HepG2 (cell line): ENCODE measurements around the gene GPS1. TPM values are rescaled to one million over a fixed set of nuclear protein-coding genes. Genes with fewer than 3 reads are reported as not detected.

Experiments used
- AGO2 ChIP-seq: fragments of 200-400 bp; formaldehyde crosslinking; optimal IDR thresholded peaks from 2 replicates; pipeline ENCODE3; 2017; ENCODE audit warnings: mild to moderate bottlenecking, low read depth, low read length, moderate library complexity
- MTA3 ChIP-seq: sonication (generic); formaldehyde crosslinking; IDR thresholded peaks from 2 replicates; pipeline ENCODE4 v1.4.0; 2020; ENCODE audit warnings: missing genetic modification reagents
- MXI1 ChIP-seq: IDR thresholded peaks from 3 replicates; pipeline ENCODE4 v1.6.1; 2012; ENCODE audit warnings: low read depth, low read length, inconsistent platforms, borderline replicate concordance
- NCOA1 ChIP-seq: sonication (generic); formaldehyde crosslinking; IDR thresholded peaks from 2 replicates; pipeline ENCODE4 v1.9.0; 2021; ENCODE audit warnings: missing genetic modification reagents
- NFKBIZ ChIP-seq: IDR thresholded peaks from 2 replicates; pipeline ENCODE4 v1.6.1; 2018; ENCODE audit warnings: missing genetic modification reagents, missing compliant biosample characterization
- PITX1 ChIP-seq: sonication (generic); formaldehyde crosslinking; IDR thresholded peaks from 2 replicates; pipeline ENCODE4 v1.5.1; 2020; ENCODE audit warnings: mild to moderate bottlenecking, missing genetic modification reagents
- PLRG1 ChIP-seq: fragments of 450-650 bp; conservative IDR thresholded peaks from 2 replicates; pipeline ENCODE4 v1.6.1; 2016
- RARA ChIP-seq: IDR thresholded peaks from 2 replicates; pipeline ENCODE4 v1.6.1; 2016; ENCODE audit warnings: missing genetic modification reagents, missing compliant biosample characterization
- SMAD1 ChIP-seq: sonication (generic); formaldehyde crosslinking; IDR thresholded peaks from 2 replicates; pipeline ENCODE4 v1.4.0; 2020; ENCODE audit warnings: missing genetic modification reagents, low read depth, mild to moderate bottlenecking, borderline replicate concordance
- SOX5 ChIP-seq: IDR thresholded peaks from 2 replicates; pipeline ENCODE4 v1.6.1; 2016; ENCODE audit warnings: borderline replicate concordance
- TBX2 ChIP-seq: sonication (generic); formaldehyde crosslinking; IDR thresholded peaks from 2 replicates; pipeline ENCODE4 v1.5.0; 2020; ENCODE audit warnings: missing genetic modification reagents, mild to moderate bottlenecking, borderline replicate concordance
- TCF12 ChIP-seq, 2 experiments: fragments of 450-650 bp in 1 of 2; sonication (generic) in 1 of 2; formaldehyde crosslinking in 1 of 2; IDR thresholded peaks; 2 replicates each; pipeline versions ENCODE4 v1.6.1 to v1.8.0; 2017 to 2022; ENCODE audit warnings: antibody characterized with exemption in 1 of 2, mild to moderate bottlenecking in 1 of 2, missing genetic modification reagents in 1 of 2, moderate library complexity in 1 of 2
- THYN1 ChIP-seq: sonication (generic); formaldehyde crosslinking; IDR thresholded peaks from 2 replicates; pipeline ENCODE4 v1.8.1; 2023; ENCODE audit warnings: low read depth, mild to moderate bottlenecking, moderate library complexity, missing genetic modification reagents, borderline replicate concordance
- YEATS2 ChIP-seq: sonication (generic); formaldehyde crosslinking; IDR thresholded peaks from 2 replicates; pipeline ENCODE4 v1.4.0; 2020; ENCODE audit warnings: missing genetic modification reagents, borderline replicate concordance
- ZFP36L1 ChIP-seq: sonication (generic); formaldehyde crosslinking; IDR thresholded peaks from 2 replicates; pipeline ENCODE4 v1.8.0; 2022; ENCODE audit warnings: mild to moderate bottlenecking, missing genetic modification reagents, moderate library complexity
- ZNF205 ChIP-seq: IDR thresholded peaks from 2 replicates; pipeline ENCODE4 v1.6.1; 2018; ENCODE audit warnings: missing biosample characterization, missing genetic modification reagents
- ZNF547 ChIP-seq: sonication (generic); formaldehyde crosslinking; IDR thresholded peaks from 2 replicates; pipeline ENCODE4 v1.5.1; 2020; ENCODE audit warnings: mild to moderate bottlenecking, missing genetic modification reagents
- ZNF629 ChIP-seq: sonication (generic); formaldehyde crosslinking; conservative IDR thresholded peaks from 2 replicates; pipeline ENCODE4 v1.5.0; 2020; ENCODE audit warnings: missing genetic modification reagents
- ZNF776 ChIP-seq: sonication (generic); formaldehyde crosslinking; IDR thresholded peaks from 2 replicates; pipeline ENCODE4 v1.4.0; 2020; ENCODE audit warnings: mild to moderate bottlenecking, missing genetic modification reagents
- ZNF777 ChIP-seq: sonication (generic); formaldehyde crosslinking; IDR thresholded peaks from 2 replicates; pipeline ENCODE4 v1.4.0; 2020; ENCODE audit warnings: missing genetic modification reagents
- polyA plus RNA-seq, 8 experiments: library from polyadenylated mRNA; depleted of rRNA in 3 of 8; stranded (reverse) in 7 of 8; unstranded in 1 of 8; fragments of >200 nt; fragmentation: Illumina TruSeq in 4 of 8; extraction: Trizol in 4 of 8; gene quantifications; 2 replicates each; pipeline versions ENCODE4 v1.2.1 to v1.2.3, GENCODE V29; 2011 to 2016; ENCODE audit warnings: low read depth in 4 of 8, missing spikeins in 1 of 8, mixed read lengths in 1 of 8; ENCODE audit not compliant: insufficient read depth in 1 of 8
- total RNA-seq, 5 experiments: library from RNA; depleted of rRNA; stranded (reverse); fragments of >200 nt; fragmentation: Illumina TruSeq; extraction: Trizol; gene quantifications; 2 replicates each; pipeline ENCODE4 v1.2.3, GENCODE V29; 2016; ENCODE audit warnings: low read depth in 1 of 5
- TF ChIP-seq, protein P1 (sequence below): IDR thresholded peaks from 2 replicates; pipeline ENCODE4 v1.6.1; 2016
- TF ChIP-seq, protein P2 (sequence below): sonication (generic); formaldehyde crosslinking; IDR thresholded peaks from 2 replicates; pipeline ENCODE4 v1.4.0; 2020; ENCODE audit warnings: missing genetic modification reagents
- TF ChIP-seq, protein P3 (sequence below): sonication (generic); formaldehyde crosslinking; IDR thresholded peaks from 2 replicates; pipeline ENCODE4; 2020; ENCODE audit warnings: missing genetic modification reagents, mild to moderate bottlenecking, borderline replicate concordance
- TF ChIP-seq, protein P4 (sequence below): sonication (generic); formaldehyde crosslinking; IDR thresholded peaks from 2 replicates; pipeline ENCODE4 v1.5.0; 2020; ENCODE audit warnings: missing genetic modification reagents, mild to moderate bottlenecking, borderline replicate concordance

Gene GPS1
- total and polyA plus RNA-seq, 2 of the 13 experiments (the other 11 are each of a cell fraction or from before 2014, with no cell fraction given), result 124 to 128 TPM

DNA sequence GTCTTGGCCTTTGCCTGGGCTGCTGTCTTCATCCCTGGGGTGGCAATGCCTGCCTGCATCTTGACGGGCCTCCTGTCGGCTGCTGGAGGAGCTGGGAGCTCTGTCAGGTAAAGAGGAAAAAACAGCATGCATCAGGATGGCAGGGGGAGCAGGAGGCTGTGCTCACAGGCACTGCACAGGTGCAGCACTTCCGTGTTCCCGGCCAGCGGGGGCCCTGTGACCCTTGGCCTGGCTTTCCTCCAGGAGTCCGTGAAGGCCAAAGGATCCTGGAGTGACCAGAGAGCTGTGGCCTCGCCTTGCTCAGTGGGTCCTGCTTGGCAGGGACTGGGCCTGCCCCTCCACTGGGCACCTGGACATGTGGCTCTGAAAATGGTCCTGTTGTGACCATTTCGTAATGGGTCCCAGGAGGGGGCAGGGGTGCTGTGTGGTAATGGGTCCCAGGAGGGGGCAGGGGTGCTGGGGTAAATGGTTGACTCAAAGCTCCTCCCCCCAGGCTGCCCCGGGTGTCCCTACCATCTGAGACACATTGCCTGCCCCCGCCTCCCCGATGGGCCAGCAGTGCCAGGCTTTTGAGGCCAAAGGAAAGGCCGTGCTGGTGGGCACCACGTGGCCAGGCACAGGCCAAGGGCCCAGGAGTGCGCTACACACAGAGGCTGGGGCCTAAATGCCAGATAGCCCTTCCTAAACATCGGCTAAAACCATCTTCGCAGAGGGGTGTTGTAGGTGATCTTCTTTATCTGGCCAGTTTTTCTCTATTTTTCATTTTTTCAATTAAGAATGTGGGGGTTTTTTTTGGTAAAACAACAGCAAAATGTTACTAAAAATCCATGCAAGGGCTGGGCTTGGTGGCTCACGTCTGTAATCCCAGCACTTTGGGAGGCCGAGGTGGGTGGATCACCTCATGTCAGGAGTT is 50.3 kb downstream of the GPS1 start (continued):
- TF ChIP-seq, protein P1, sequence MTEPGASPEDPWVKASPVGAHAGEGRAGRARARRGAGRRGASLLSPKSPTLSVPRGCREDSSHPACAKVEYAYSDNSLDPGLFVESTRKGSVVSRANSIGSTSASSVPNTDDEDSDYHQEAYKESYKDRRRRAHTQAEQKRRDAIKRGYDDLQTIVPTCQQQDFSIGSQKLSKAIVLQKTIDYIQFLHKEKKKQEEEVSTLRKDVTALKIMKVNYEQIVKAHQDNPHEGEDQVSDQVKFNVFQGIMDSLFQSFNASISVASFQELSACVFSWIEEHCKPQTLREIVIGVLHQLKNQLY (CRISPR knock-in tag), result peak; percentile 64; the same call in 1 of the 2 replicates
- TF ChIP-seq PITX1 (CRISPR knock-in tag), result peak; percentile 69; the same call in 1 of the 2 replicates
- peak; percentile 48; the same call in 1 of the 2 replicates for TF ChIP-seq SOX5 (CRISPR knock-in tag)
- TF ChIP-seq ZNF777, result no peak; the same call in 1 of the 2 replicates
- peak; percentile 67; the same call in 1 of the 2 replicates for TF ChIP-seq SMAD1 (CRISPR knock-in tag)
- 0 out of 2 replicates have a peak, but pooled peaks have one; percentile 57 for TF ChIP-seq ZNF205 (CRISPR knock-in tag)
- TF ChIP-seq, protein P2, sequence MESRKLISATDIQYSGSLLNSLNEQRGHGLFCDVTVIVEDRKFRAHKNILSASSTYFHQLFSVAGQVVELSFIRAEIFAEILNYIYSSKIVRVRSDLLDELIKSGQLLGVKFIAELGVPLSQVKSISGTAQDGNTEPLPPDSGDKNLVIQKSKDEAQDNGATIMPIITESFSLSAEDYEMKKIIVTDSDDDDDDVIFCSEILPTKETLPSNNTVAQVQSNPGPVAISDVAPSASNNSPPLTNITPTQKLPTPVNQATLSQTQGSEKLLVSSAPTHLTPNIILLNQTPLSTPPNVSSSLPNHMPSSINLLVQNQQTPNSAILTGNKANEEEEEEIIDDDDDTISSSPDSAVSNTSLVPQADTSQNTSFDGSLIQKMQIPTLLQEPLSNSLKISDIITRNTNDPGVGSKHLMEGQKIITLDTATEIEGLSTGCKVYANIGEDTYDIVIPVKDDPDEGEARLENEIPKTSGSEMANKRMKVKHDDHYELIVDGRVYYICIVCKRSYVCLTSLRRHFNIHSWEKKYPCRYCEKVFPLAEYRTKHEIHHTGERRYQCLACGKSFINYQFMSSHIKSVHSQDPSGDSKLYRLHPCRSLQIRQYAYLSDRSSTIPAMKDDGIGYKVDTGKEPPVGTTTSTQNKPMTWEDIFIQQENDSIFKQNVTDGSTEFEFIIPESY, result peak; percentile 67; the same call in 1 of the 2 replicates
- TF ChIP-seq ZNF547 (CRISPR knock-in tag), result no peak
- peak; percentile 80; the same call in 1 of the 2 replicates for TF ChIP-seq YEATS2 (CRISPR knock-in tag)
- no peak for TF ChIP-seq THYN1
- TF ChIP-seq ZNF629 (CRISPR knock-in tag), result no peak
- TF ChIP-seq TBX2 (CRISPR knock-in tag), result peak; percentile 90
- TF ChIP-seq AGO2, result peak; percentile 89
- peak; percentile 75 for TF ChIP-seq RARA
- TF ChIP-seq ZFP36L1 (CRISPR knock-in tag), result peak; percentile 70; the same call in 1 of the 2 replicates
- peak; percentile 93 for TF ChIP-seq NFKBIZ
- TF ChIP-seq MXI1, result peak; percentile 67; the same call in 1 of the 3 replicates
- no peak for TF ChIP-seq MTA3 (CRISPR knock-in tag)
- no peak for TF ChIP-seq NCOA1
- TF ChIP-seq, protein P3, sequence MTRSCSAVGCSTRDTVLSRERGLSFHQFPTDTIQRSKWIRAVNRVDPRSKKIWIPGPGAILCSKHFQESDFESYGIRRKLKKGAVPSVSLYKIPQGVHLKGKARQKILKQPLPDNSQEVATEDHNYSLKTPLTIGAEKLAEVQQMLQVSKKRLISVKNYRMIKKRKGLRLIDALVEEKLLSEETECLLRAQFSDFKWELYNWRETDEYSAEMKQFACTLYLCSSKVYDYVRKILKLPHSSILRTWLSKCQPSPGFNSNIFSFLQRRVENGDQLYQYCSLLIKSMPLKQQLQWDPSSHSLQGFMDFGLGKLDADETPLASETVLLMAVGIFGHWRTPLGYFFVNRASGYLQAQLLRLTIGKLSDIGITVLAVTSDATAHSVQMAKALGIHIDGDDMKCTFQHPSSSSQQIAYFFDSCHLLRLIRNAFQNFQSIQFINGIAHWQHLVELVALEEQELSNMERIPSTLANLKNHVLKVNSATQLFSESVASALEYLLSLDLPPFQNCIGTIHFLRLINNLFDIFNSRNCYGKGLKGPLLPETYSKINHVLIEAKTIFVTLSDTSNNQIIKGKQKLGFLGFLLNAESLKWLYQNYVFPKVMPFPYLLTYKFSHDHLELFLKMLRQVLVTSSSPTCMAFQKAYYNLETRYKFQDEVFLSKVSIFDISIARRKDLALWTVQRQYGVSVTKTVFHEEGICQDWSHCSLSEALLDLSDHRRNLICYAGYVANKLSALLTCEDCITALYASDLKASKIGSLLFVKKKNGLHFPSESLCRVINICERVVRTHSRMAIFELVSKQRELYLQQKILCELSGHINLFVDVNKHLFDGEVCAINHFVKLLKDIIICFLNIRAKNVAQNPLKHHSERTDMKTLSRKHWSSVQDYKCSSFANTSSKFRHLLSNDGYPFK (CRISPR knock-in tag), result peak; percentile 73
- TF ChIP-seq PLRG1, result no peak
- no peak for TF ChIP-seq ZNF776 (CRISPR knock-in tag)
- TF ChIP-seq, protein P4, sequence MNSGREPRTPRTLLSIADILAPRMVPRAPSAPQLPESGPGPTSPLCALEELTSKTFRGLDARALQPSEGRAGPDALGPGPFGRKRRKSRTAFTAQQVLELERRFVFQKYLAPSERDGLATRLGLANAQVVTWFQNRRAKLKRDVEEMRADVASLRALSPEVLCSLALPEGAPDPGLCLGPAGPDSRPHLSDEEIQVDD (CRISPR knock-in tag), result peak; percentile 44
- TF ChIP-seq TCF12 (IDR thresholded peaks at IDR 0.05), result no peak
- TF ChIP-seq TCF12 (CRISPR knock-in tag; IDR thresholded peaks at IDR 0.05), result no peak
